CD14-positive monocyte (primary cell): ENCODE results near the gene EMILIN1. TPM values are rescaled to one million over a fixed set of nuclear protein-coding genes. Genes with fewer than 3 reads are reported as not detected.

Source experiments
- DNase-seq, 3 donors: peaks; one replicate each; pipeline ENCODE4 v3.0.0-alpha.2; 2011 to 2022
- H2AFZ ChIP-seq: 2 replicates; pipeline ENCODE4 v1.6.0; 2012; ENCODE audit warnings: mild to moderate bottlenecking, low read depth, low read length, inconsistent platforms; ENCODE audit not compliant: insufficient read depth, poor library complexity, severe bottlenecking
- H3K27ac ChIP-seq, 2 donors: 1 replicate in 1 of 2; 2 replicates in 1 of 2; pipeline ENCODE4 v1.5.1; 2012 to 2013; ENCODE audit warnings: low read length in 2 of 2, control low read depth in 1 of 2, inconsistent platforms in 1 of 2, low read depth in 1 of 2, mild to moderate bottlenecking in 1 of 2
- H3K27me3 ChIP-seq, 2 donors: one replicate each; pipeline versions ENCODE4 v1.6.0 to v1.6.1; 2011 to 2013; ENCODE audit warnings: low read length in 2 of 2; ENCODE audit not compliant: control insufficient read depth in 2 of 2, insufficient read depth in 2 of 2
- H3K36me3 ChIP-seq, 2 donors: replicated peaks in 1 of 2; 1 replicate in 1 of 2; 2 replicates in 1 of 2; pipeline versions ENCODE4 v1.5.1 to v1.6.1; 2012 to 2013; ENCODE audit warnings: low read length in 2 of 2, control low read depth in 1 of 2, inconsistent platforms in 1 of 2, mild to moderate bottlenecking in 1 of 2; ENCODE audit not compliant: insufficient read depth in 2 of 2, control insufficient read depth in 1 of 2
- H3K4me1 ChIP-seq, 2 donors: 1 replicate in 1 of 2; 2 replicates in 1 of 2; pipeline versions ENCODE4 v1.5.1 to v1.6.1; 2012 to 2013; ENCODE audit warnings: low read length in 2 of 2, control low read depth in 1 of 2, inconsistent platforms in 1 of 2, mild to moderate bottlenecking in 1 of 2, moderate library complexity in 1 of 2; ENCODE audit not compliant: insufficient read depth in 2 of 2, control insufficient read depth in 1 of 2
- H3K4me2 ChIP-seq: replicated peaks from 2 replicates; pipeline ENCODE3; 2012; ENCODE audit warnings: low read length, moderate library complexity, mild to moderate bottlenecking; ENCODE audit not compliant: poor library complexity, severe bottlenecking; ENCODE audit errors: extremely low read depth
- H3K4me3 ChIP-seq, 3 experiments: fragments of 200-600 bp in 1 of 3; sonication (generic) in 1 of 3; replicated peaks in 1 of 3; 1 replicate in 2 of 3; 2 replicates in 1 of 3; pipeline ENCODE4 v1.5.1; 2011 to 2013; ENCODE audit warnings: low read length in 3 of 3, mild to moderate bottlenecking in 3 of 3, control low read depth in 2 of 3, low read depth in 2 of 3, inconsistent platforms in 1 of 3, moderate library complexity in 1 of 3
- H3K79me2 ChIP-seq: 2 replicates; pipeline ENCODE4 v1.6.0; 2012; ENCODE audit warnings: mild to moderate bottlenecking, control low read depth, inconsistent platforms, low read length, moderate library complexity; ENCODE audit not compliant: insufficient read depth
- H3K9ac ChIP-seq: 2 replicates; pipeline ENCODE4 v1.6.0; 2017; ENCODE audit warnings: low read length, mild to moderate bottlenecking; ENCODE audit not compliant: insufficient read depth, poor library complexity, severe bottlenecking
- H3K9me3 ChIP-seq, 2 donors: replicated peaks in 1 of 2; 1 replicate in 1 of 2; 2 replicates in 1 of 2; pipeline versions ENCODE4 v1.5.1 to v1.6.1; 2012 to 2013; ENCODE audit warnings: low read length in 2 of 2, control low read depth in 1 of 2; ENCODE audit not compliant: control insufficient read depth in 1 of 2, insufficient read depth in 1 of 2
- H4K20me1 ChIP-seq: 2 replicates; pipeline ENCODE4 v1.6.0; 2012; ENCODE audit warnings: mild to moderate bottlenecking, low read length, control low read depth, moderate library complexity; ENCODE audit not compliant: insufficient read depth
- H3K27ac Mint-ChIP-seq, 7 donors: one replicate each; pipeline ENCODE4 v1.8.0; 2020; ENCODE audit warnings: mild to moderate bottlenecking in 7 of 7, mixed read lengths in 7 of 7, moderate library complexity in 6 of 7, inconsistent platforms in 2 of 7
- H3K27me3 Mint-ChIP-seq, 3 donors: one replicate each; pipeline ENCODE4 v1.8.0; 2021 to 2022; ENCODE audit warnings: low read depth in 3 of 3, mild to moderate bottlenecking in 3 of 3, mixed read lengths in 3 of 3, moderate library complexity in 3 of 3, inconsistent platforms in 1 of 3
- H3K36me3 Mint-ChIP-seq, 2 donors: one replicate each; pipeline ENCODE4 v1.8.0; 2020; ENCODE audit warnings: mixed read lengths in 2 of 2, inconsistent platforms in 1 of 2, mild to moderate bottlenecking in 1 of 2
- H3K4me1 Mint-ChIP-seq: one replicate; pipeline ENCODE4 v1.8.0; 2020; ENCODE audit warnings: mild to moderate bottlenecking, mixed read lengths
- H3K4me3 Mint-ChIP-seq, 2 donors: one replicate each; pipeline ENCODE4 v1.8.0; 2020; ENCODE audit warnings: mild to moderate bottlenecking in 2 of 2, mixed read lengths in 2 of 2, moderate library complexity in 1 of 2
- H3K9me3 Mint-ChIP-seq, 7 donors: one replicate each; pipeline ENCODE4 v1.8.0; 2020 to 2022; ENCODE audit warnings: mixed read lengths in 7 of 7, mild to moderate bottlenecking in 6 of 7, moderate library complexity in 6 of 7, inconsistent platforms in 2 of 7
- WGBS: methylation state at CpG from one replicate; pipeline ENCODE4 v1.1.5; 2013; ENCODE audit warnings: missing lambda C conversion rate; ENCODE audit not compliant: insufficient coverage; 5-methylcytosine and 5-hydroxymethylcytosine counted together
- intact Hi-C, 2 donors: fragments of 100-400 bp; cut with micrococcal nuclease; formaldehyde crosslinking; loops; one replicate each; pipeline versions ENCODE4 v1.15.0 to v1.15.1; 2023
- polyA plus RNA-seq, 3 donors: library from polyadenylated mRNA; depleted of rRNA in 1 of 3; unstranded in 2 of 3; stranded (reverse) in 1 of 3; fragments of 300-500 nt in 2 of 3; fragments of >200 nt in 1 of 3; fragmentation: Illumina TruSeq in 2 of 3; gene quantifications; 1 replicate in 2 of 3; 2 replicates in 1 of 3; pipeline ENCODE4 v1.2.3, GENCODE V29; 2012 to 2021
- TF ChIP-seq, protein P1 (sequence below): fragments of 200-600 bp; IDR thresholded peaks from one replicate; pipeline ENCODE4 v1.8.0; 2022; ENCODE audit warnings: antibody characterized with exemption, mild to moderate bottlenecking

Gene EMILIN1
- polyA plus RNA-seq, 3 donors = 0.43 to 1.0 (median 0.44) TPM

GRCh38 chr2:27053321-27053720 lies 25.1 kb upstream of the EMILIN1 start:
- Histone ChIP-seq H3K79me2 (no peaks in the 10 kb centered on the region), H3K27me3 (peaks cover 0 to 6% of the 10 kb centered on the region in 2 donors), H3K4me2 (no peak overlapping the region), H3K4me3 (no peak overlapping the region), H3K4me1 (peaks cover 19 to 30% of the 10 kb centered on the region in 2 donors), H3K36me3 (peaks cover 10 to 38% of the 10 kb centered on the region in 2 donors), H3K27ac (no peak overlapping the region), H4K20me1 (no peaks in the 10 kb centered on the region), H2AFZ (no peak overlapping the region), H3K9me3 (no peaks in the 10 kb centered on the region), H3K9ac (no peak overlapping the region)
- H3K9me3 Mint-ChIP-seq = no peaks in the 10 kb centered on the region
- peaks cover 19% of the 10 kb centered on the region for H3K4me1 Mint-ChIP-seq
- H3K27me3 Mint-ChIP-seq = peaks cover 5 to 15% (median 12%) of the 10 kb centered on the region in 3 donors
- H3K27ac Mint-ChIP-seq = no peak overlapping the region
- 99% methylated on average over 11 of the region's 11 CpGs for WGBS
- H3K4me3 Mint-ChIP-seq = no peak overlapping the region
- TF ChIP-seq, protein P1, sequence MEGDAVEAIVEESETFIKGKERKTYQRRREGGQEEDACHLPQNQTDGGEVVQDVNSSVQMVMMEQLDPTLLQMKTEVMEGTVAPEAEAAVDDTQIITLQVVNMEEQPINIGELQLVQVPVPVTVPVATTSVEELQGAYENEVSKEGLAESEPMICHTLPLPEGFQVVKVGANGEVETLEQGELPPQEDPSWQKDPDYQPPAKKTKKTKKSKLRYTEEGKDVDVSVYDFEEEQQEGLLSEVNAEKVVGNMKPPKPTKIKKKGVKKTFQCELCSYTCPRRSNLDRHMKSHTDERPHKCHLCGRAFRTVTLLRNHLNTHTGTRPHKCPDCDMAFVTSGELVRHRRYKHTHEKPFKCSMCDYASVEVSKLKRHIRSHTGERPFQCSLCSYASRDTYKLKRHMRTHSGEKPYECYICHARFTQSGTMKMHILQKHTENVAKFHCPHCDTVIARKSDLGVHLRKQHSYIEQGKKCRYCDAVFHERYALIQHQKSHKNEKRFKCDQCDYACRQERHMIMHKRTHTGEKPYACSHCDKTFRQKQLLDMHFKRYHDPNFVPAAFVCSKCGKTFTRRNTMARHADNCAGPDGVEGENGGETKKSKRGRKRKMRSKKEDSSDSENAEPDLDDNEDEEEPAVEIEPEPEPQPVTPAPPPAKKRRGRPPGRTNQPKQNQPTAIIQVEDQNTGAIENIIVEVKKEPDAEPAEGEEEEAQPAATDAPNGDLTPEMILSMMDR = no peak
- intact Hi-C loops = loop anchor here (5.0 kb wide), 1 partner anchor 34 kb away; the partner anchor contains the start of gene KHK (in 2 of the 2)
- no peak for DNase-seq
- H3K36me3 Mint-ChIP-seq = peaks cover 15 to 28% of the 10 kb centered on the region in 2 donors

DNA sequence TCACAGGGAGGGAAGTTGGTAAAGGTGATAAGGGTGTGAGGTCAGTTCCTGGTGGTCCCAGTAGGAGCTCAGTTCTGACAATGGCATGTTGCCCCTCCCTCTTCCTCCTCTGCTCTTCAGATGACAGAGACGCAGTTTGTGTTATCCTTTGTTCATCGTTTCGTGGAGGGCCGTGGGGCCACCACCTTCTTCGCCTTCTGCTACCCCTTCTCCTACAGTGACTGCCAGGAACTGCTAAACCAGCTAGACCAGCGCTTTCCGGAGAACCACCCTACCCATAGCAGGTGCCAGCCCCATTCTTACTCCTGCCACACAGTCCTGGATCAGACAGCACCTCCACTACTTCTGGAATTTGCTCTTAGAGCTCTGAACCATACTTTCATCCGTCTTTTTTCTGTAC lies 24.6 kb upstream of the EMILIN1 start:
- no peak overlapping the region for H3K9ac ChIP-seq

More for the DNA sequence above, 24.6 kb upstream of the EMILIN1 start:
- H3K79me2 ChIP-seq = no peaks in the 10 kb centered on the region
- TF ChIP-seq, protein P1 = no peak
- peaks cover 19 to 30% of the 10 kb centered on the region in 2 donors for H3K4me1 ChIP-seq
- WGBS = 94% methylated on average over 8 of the region's 8 CpGs
- peaks cover 19% of the 10 kb centered on the region for H3K4me1 Mint-ChIP-seq
- H3K27me3 ChIP-seq = peaks cover 0 to 6% of the 10 kb centered on the region in 2 donors
- H3K27ac Mint-ChIP-seq = peak overlapping the region in 3 of 7 donors; percentile 12 to 79 (median 65)
- no peak overlapping the region for H3K27ac ChIP-seq
- H3K4me3 ChIP-seq = no peak overlapping the region
- no peaks in the 10 kb centered on the region for H3K9me3 Mint-ChIP-seq
- no peak for DNase-seq
- intact Hi-C loops = loop anchor here (5.0 kb wide), 1 partner anchor 34 kb away; the partner anchor contains the start of gene KHK (in 2 of the 2)
- no peak overlapping the region for H3K4me3 Mint-ChIP-seq
- no peak overlapping the region for H3K4me2 ChIP-seq
- no peaks in the 10 kb centered on the region for H4K20me1 ChIP-seq
- H3K36me3 Mint-ChIP-seq = peaks cover 20 to 29% of the 10 kb centered on the region in 2 donors
- no peaks in the 10 kb centered on the region for H3K9me3 ChIP-seq
- peaks cover 5 to 15% (median 12%) of the 10 kb centered on the region in 3 donors for H3K27me3 Mint-ChIP-seq
- no peak overlapping the region for H2AFZ ChIP-seq
- peaks cover 10 to 42% of the 10 kb centered on the region in 2 donors for H3K36me3 ChIP-seq
